Hepatocyte (in vitro differentiated cells): ENCODE measurements around the gene LHX6.

Source experiments
- EZH2phosphoT487 ChIP-seq: fragments of 200-600 bp; sonication (generic); IDR thresholded peaks from one replicate; pipeline ENCODE4 v1.6.1; 2018; ENCODE audit warnings: antibody characterized with exemption, mild to moderate bottlenecking, low read depth, moderate library complexity; ENCODE audit not compliant: unreplicated experiment, severe bottlenecking
- TF ChIP-seq, protein P1 (sequence below): fragments of 200-600 bp; sonication (generic); IDR thresholded peaks from 2 replicates; pipeline ENCODE4 v1.5.1; 2016; ENCODE audit warnings: antibody characterized with exemption, mild to moderate bottlenecking; ENCODE audit not compliant: poor library complexity

DNA sequence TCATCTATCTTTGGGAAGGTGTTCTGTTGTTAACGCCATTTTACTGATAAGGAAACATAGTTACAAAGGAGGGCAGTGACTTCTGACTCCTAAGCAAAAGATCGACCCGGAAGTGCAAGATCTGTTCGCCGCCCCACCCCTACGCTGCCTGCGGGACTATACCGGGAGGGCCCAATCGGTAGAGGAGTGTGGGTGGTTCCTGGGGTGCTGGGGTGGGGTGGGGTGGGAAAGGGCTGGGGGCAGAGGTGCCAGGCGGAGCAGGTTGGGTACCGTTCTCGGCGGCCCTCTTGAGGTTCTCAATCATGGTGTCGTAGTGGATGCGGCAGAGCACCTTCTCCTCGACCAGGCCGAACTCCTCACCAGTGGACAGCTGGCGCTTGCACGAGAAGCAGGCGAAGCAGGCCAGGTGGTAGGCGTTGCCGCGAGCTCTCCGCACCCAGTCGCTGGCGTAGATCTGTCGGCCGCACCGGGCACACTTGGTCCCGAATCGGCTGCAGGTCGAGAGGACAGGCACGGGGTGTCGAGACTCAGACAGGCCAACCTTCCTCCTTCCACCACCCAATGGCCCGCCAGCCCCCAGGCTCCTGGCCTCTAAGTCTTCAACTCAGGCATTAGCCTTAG, 11.8 kb downstream of the LHX6 start:
- TF ChIP-seq, protein P1, sequence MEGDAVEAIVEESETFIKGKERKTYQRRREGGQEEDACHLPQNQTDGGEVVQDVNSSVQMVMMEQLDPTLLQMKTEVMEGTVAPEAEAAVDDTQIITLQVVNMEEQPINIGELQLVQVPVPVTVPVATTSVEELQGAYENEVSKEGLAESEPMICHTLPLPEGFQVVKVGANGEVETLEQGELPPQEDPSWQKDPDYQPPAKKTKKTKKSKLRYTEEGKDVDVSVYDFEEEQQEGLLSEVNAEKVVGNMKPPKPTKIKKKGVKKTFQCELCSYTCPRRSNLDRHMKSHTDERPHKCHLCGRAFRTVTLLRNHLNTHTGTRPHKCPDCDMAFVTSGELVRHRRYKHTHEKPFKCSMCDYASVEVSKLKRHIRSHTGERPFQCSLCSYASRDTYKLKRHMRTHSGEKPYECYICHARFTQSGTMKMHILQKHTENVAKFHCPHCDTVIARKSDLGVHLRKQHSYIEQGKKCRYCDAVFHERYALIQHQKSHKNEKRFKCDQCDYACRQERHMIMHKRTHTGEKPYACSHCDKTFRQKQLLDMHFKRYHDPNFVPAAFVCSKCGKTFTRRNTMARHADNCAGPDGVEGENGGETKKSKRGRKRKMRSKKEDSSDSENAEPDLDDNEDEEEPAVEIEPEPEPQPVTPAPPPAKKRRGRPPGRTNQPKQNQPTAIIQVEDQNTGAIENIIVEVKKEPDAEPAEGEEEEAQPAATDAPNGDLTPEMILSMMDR = no peak
- TF ChIP-seq EZH2phosphoT487 = no peak
